GM12891 (cell line): ENCODE results near the gene ARMC5.

Experiments
- PAX5 ChIP-seq: IDR thresholded peaks from 2 replicates; pipeline ENCODE4 v1.6.1; 2011; ENCODE audit warnings: low read length, moderate library complexity, mild to moderate bottlenecking; ENCODE audit not compliant: insufficient read depth, severe bottlenecking
- POLR2A ChIP-seq: IDR thresholded peaks from 2 replicates; pipeline ENCODE4 v1.6.1; 2011; ENCODE audit warnings: low read depth, low read length, control low read depth
- POLR2AphosphoS5 ChIP-seq: IDR thresholded peaks from 2 replicates; pipeline ENCODE4 v1.6.1; 2011; ENCODE audit warnings: low read depth, low read length, control low read depth
- POU2F2 ChIP-seq: IDR thresholded peaks from 2 replicates; pipeline ENCODE4 v1.6.1; 2011; ENCODE audit warnings: low read depth, mild to moderate bottlenecking, control low read depth, low read length, moderate library complexity

DNA sequence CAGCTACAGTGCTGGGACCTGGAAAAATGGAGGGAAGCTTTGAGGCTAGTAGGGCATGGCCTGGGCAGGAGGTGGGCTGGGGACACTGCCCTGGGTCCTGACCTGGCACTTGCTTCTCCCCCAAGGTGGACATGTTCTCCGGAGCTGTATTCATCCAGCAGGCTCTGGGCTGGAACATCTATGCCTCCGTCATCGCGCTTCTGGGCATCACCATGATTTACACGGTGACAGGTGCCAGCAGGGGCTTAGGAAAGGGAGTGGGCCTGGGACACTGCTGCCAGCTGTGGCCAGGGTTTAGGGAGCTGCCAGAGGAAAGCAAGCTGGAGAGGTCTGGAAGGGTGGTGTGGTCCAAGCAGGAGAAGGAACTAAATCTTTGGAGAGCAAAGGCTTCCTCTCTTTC lies 26.7 kb downstream of the ARMC5 start:
- no peak for TF ChIP-seq POLR2A
- TF ChIP-seq POLR2AphosphoS5 = no peak
- TF ChIP-seq POU2F2 = no peak
- TF ChIP-seq PAX5 = no peak
